Neural cell (in vitro differentiated cells): Measurements from ENCODE around the gene ZNF669. TPM values are rescaled to one million over a fixed set of nuclear protein-coding genes. Genes with fewer than 3 reads are reported as not detected.

ENCODE experiments used
- H2AFZ ChIP-seq: fragments of 200-600, 300-800 bp; sonication (generic), shearing (Covaris generic); 2 replicates; pipeline ENCODE4 v1.6.0; 2014; ENCODE audit warnings: low read depth, mild to moderate bottlenecking, antibody characterized with exemption, low read length, moderate library complexity
- H3F3A ChIP-seq: fragments of 200-600 bp; shearing (Covaris generic); 2 replicates; pipeline ENCODE4 v1.6.1; 2016; ENCODE audit warnings: mild to moderate bottlenecking, moderate library complexity, mixed read lengths, antibody characterized with exemption, low read length; ENCODE audit not compliant: insufficient read depth, poor library complexity, severe bottlenecking
- H3K27ac ChIP-seq: fragments of 200-600, 300-800 bp; sonication (generic), shearing (Covaris generic); 2 replicates; pipeline ENCODE4 v1.5.1; 2014; ENCODE audit warnings: mild to moderate bottlenecking, low read length, moderate library complexity
- H3K27me3 ChIP-seq: fragments of 300-800, 200-600 bp; sonication (generic), shearing (Covaris generic); 2 replicates; pipeline ENCODE4 v1.6.0; 2014; ENCODE audit warnings: mild to moderate bottlenecking, low read depth, low read length, moderate library complexity; ENCODE audit not compliant: insufficient read depth
- H3K36me3 ChIP-seq: fragments of 300-800, 200-600 bp; sonication (generic), shearing (Covaris generic); 2 replicates; pipeline ENCODE4 v1.5.1; 2014; ENCODE audit warnings: mild to moderate bottlenecking, antibody characterized with exemption, low read length, moderate library complexity; ENCODE audit not compliant: insufficient read depth
- H3K4me2 ChIP-seq: fragments of 300-800, 200-600 bp; sonication (generic), shearing (Covaris generic); 2 replicates; pipeline ENCODE4 v1.6.0; 2014; ENCODE audit warnings: mild to moderate bottlenecking, low read length
- H3K4me3 ChIP-seq: fragments of 300-800, 200-600 bp; sonication (generic), shearing (Covaris generic); 2 replicates; pipeline ENCODE4 v1.5.1; 2014; ENCODE audit warnings: mild to moderate bottlenecking, low read length, moderate library complexity
- H3K79me2 ChIP-seq: fragments of 200-600 bp; shearing (Covaris generic); replicated peaks from 2 replicates; pipeline ENCODE4 v1.6.0; 2014; ENCODE audit warnings: mild to moderate bottlenecking, low read length, moderate library complexity; ENCODE audit not compliant: insufficient read depth
- H3K9ac ChIP-seq: fragments of 300-800, 200-600 bp; sonication (generic), shearing (Covaris generic); 2 replicates; pipeline ENCODE4 v1.6.1; 2016; ENCODE audit warnings: mild to moderate bottlenecking, low read length, mixed read lengths
- H3K9me2 ChIP-seq: fragments of 200-600 bp; shearing (Covaris generic); 2 replicates; pipeline ENCODE4 v1.6.1; 2016; ENCODE audit warnings: mild to moderate bottlenecking, low read length, mixed read lengths; ENCODE audit not compliant: insufficient read depth
- H3K9me3 ChIP-seq: fragments of 200-600, 300-800 bp; sonication (generic), shearing (Covaris generic); 2 replicates; pipeline ENCODE4 v1.6.1; 2016; ENCODE audit warnings: mild to moderate bottlenecking, mixed run types, low read length, moderate library complexity, mixed read lengths
- H4K20me1 ChIP-seq: fragments of 200-600 bp; shearing (Covaris generic); 2 replicates; pipeline ENCODE4 v1.6.1; 2016; ENCODE audit warnings: mild to moderate bottlenecking, mixed run types; ENCODE audit not compliant: insufficient read depth
- EP300 ChIP-seq: fragments of 450-650 bp; conservative IDR thresholded peaks from 2 replicates; pipeline ENCODE4 v1.6.1; 2014; ENCODE audit warnings: antibody characterized with exemption, mild to moderate bottlenecking, moderate library complexity; ENCODE audit not compliant: poor library complexity, severe bottlenecking
- EZH2 ChIP-seq: fragments of 200-600, 300-800 bp; shearing (Covaris generic), sonication (generic); IDR thresholded peaks from 2 replicates; pipeline ENCODE4 v1.6.1; 2014; ENCODE audit warnings: antibody characterized with exemption, low read length, borderline replicate concordance, mild to moderate bottlenecking; ENCODE audit not compliant: insufficient read depth, poor library complexity, severe bottlenecking
- MXI1 ChIP-seq: fragments of 450-650 bp; conservative IDR thresholded peaks from 2 replicates; pipeline ENCODE4 v1.6.1; 2014; ENCODE audit warnings: antibody characterized with exemption, mild to moderate bottlenecking; ENCODE audit not compliant: poor library complexity, severe bottlenecking
- POLR2AphosphoS5 ChIP-seq: IDR thresholded peaks from 2 replicates; pipeline ENCODE4 v1.6.1; 2012
- RAD21 ChIP-seq: fragments of 450-650 bp; conservative IDR thresholded peaks from 2 replicates; pipeline ENCODE4 v1.6.1; 2014; ENCODE audit warnings: antibody characterized with exemption, mild to moderate bottlenecking, moderate library complexity
- SMC3 ChIP-seq: fragments of 450-650 bp; conservative IDR thresholded peaks from 2 replicates; pipeline ENCODE4 v1.6.1; 2014; ENCODE audit warnings: antibody characterized with exemption, mild to moderate bottlenecking, moderate library complexity; ENCODE audit not compliant: poor library complexity
- TAF1 ChIP-seq: IDR thresholded peaks from 2 replicates; pipeline ENCODE4 v1.6.1; 2012; ENCODE audit warnings: low read depth
- polyA plus RNA-seq: library from polyadenylated mRNA; depleted of rRNA; stranded (reverse); fragments of >200 nt; gene quantifications from 2 replicates; pipeline ENCODE4 v1.2.3, GENCODE V29; 2014
- TF ChIP-seq, protein P1 (sequence below): fragments of 450-650 bp; IDR thresholded peaks from 2 replicates; pipeline ENCODE4 v1.5.1; 2014; ENCODE audit warnings: antibody characterized with exemption, mild to moderate bottlenecking, moderate library complexity; ENCODE audit not compliant: poor library complexity, severe bottlenecking
- TF ChIP-seq, protein P2 (sequence below): IDR thresholded peaks from 2 replicates; pipeline ENCODE4 v1.6.1; 2012; ENCODE audit warnings: borderline replicate concordance

The ZNF669 gene
- polyA plus RNA-seq, 1 donor from 2014 or later = 22.7 TPM

DNA sequence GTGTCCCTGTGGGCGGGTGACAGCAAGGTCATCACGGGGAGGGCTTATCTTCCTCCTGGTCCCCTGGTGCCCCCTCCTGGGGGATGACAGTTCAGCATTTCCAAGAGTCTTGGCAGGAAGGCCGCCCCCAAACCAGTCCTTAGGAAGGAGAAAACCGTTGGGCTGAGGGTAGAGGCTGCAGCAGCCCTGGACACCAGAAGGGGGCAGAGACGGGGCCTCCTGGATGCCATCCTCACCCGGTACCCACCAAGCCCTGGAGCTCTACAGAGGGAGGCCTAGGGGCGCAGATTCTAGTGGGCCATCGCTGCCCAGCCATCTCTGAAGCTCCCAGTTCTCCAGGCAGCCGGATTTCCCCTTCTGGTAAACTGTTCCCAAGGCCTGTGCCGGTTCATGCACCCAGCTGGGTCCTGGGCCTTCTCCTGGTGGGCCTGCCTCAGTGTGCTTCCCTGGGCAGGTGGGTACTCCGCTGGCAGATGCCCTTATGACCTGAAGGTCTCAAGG is 14.8 kb upstream of the ZNF669 start:
- no peak overlapping the region for H2AFZ ChIP-seq
- H4K20me1 ChIP-seq = no peaks in the 10 kb centered on the region
- H3K4me3 ChIP-seq = no peak overlapping the region
- TF ChIP-seq RAD21 (no peak), POLR2AphosphoS5 (no peak), TAF1 (no peak), MXI1 (no peak), EZH2 (no peak), EP300 (no peak), SMC3 (no peak)
- TF ChIP-seq, protein P1, sequence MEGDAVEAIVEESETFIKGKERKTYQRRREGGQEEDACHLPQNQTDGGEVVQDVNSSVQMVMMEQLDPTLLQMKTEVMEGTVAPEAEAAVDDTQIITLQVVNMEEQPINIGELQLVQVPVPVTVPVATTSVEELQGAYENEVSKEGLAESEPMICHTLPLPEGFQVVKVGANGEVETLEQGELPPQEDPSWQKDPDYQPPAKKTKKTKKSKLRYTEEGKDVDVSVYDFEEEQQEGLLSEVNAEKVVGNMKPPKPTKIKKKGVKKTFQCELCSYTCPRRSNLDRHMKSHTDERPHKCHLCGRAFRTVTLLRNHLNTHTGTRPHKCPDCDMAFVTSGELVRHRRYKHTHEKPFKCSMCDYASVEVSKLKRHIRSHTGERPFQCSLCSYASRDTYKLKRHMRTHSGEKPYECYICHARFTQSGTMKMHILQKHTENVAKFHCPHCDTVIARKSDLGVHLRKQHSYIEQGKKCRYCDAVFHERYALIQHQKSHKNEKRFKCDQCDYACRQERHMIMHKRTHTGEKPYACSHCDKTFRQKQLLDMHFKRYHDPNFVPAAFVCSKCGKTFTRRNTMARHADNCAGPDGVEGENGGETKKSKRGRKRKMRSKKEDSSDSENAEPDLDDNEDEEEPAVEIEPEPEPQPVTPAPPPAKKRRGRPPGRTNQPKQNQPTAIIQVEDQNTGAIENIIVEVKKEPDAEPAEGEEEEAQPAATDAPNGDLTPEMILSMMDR = no peak
- TF ChIP-seq, protein P2, sequence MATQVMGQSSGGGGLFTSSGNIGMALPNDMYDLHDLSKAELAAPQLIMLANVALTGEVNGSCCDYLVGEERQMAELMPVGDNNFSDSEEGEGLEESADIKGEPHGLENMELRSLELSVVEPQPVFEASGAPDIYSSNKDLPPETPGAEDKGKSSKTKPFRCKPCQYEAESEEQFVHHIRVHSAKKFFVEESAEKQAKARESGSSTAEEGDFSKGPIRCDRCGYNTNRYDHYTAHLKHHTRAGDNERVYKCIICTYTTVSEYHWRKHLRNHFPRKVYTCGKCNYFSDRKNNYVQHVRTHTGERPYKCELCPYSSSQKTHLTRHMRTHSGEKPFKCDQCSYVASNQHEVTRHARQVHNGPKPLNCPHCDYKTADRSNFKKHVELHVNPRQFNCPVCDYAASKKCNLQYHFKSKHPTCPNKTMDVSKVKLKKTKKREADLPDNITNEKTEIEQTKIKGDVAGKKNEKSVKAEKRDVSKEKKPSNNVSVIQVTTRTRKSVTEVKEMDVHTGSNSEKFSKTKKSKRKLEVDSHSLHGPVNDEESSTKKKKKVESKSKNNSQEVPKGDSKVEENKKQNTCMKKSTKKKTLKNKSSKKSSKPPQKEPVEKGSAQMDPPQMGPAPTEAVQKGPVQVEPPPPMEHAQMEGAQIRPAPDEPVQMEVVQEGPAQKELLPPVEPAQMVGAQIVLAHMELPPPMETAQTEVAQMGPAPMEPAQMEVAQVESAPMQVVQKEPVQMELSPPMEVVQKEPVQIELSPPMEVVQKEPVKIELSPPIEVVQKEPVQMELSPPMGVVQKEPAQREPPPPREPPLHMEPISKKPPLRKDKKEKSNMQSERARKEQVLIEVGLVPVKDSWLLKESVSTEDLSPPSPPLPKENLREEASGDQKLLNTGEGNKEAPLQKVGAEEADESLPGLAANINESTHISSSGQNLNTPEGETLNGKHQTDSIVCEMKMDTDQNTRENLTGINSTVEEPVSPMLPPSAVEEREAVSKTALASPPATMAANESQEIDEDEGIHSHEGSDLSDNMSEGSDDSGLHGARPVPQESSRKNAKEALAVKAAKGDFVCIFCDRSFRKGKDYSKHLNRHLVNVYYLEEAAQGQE = no peak
- H3F3A ChIP-seq = no peaks in the 10 kb centered on the region
- H3K9ac ChIP-seq = no peak overlapping the region
- H3K9me3 ChIP-seq = no peaks in the 10 kb centered on the region
- H3K9me2 ChIP-seq = no peaks in the 10 kb centered on the region
- no peaks in the 10 kb centered on the region for H3K27me3 ChIP-seq
- no peaks in the 10 kb centered on the region for H3K36me3 ChIP-seq
- no peak overlapping the region for H3K27ac ChIP-seq
- H3K79me2 ChIP-seq = no peaks in the 10 kb centered on the region
- H3K4me2 ChIP-seq = no peak overlapping the region

DNA sequence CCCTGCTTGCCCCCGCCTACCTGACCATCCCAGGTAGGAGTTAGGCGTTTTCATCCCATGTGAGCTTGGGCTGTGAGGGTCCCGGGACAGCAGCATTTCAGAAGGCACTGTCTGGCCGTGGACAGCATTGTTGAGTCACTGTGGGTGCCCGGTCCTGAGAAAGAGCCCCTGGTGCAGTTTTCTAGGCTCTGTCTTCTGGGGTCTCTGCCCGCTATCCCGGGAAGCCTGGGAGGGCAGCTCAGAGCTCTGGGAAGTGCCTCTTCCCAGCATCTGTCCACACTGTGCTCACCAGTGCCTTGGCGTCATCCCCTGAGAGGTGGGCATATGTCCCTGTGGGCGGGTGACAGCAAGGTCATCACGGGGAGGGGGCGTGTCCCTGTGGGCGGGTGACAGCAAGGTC is 11.4 kb upstream of the ZNF669 start:
- H3K27me3 ChIP-seq = peaks cover 20% of the 10 kb centered on the region
- H3K79me2 ChIP-seq = no peaks in the 10 kb centered on the region
- no peak overlapping the region for H3K9ac ChIP-seq
- H4K20me1 ChIP-seq = no peaks in the 10 kb centered on the region
- no peaks in the 10 kb centered on the region for H3F3A ChIP-seq
- H2AFZ ChIP-seq = no peak overlapping the region
- TF ChIP-seq TAF1 (no peak), EZH2 (no peak), POLR2AphosphoS5 (no peak), MXI1 (no peak), SMC3 (no peak), EP300 (no peak)
- TF ChIP-seq, protein P2 = no peak
- no peak overlapping the region for H3K4me2 ChIP-seq
- no peaks in the 10 kb centered on the region for H3K9me3 ChIP-seq
- H3K36me3 ChIP-seq = no peaks in the 10 kb centered on the region
- H3K9me2 ChIP-seq = no peaks in the 10 kb centered on the region
- H3K27ac ChIP-seq = no peak overlapping the region
- no peak overlapping the region for H3K4me3 ChIP-seq
